DLD1 (cell line): ENCODE results near the gene STK16.
"Not testable (repeated sequence)": the region's sequence is repeated elsewhere in the genome, so short reads cannot be mapped to it uniquely, and the experiment has no call there.

ENCODE experiments used
- in situ Hi-C: cut with HindIII; loops from 2 replicates; pipeline ENCODE4 v1.10.0; 2017; ENCODE audit warnings: low sequenced_read_pairs

The STK16 gene

GRCh38 chr2:219286436-219287115, 41.3 kb downstream of the STK16 start:
- in situ Hi-C loops = no loop called here

DNA sequence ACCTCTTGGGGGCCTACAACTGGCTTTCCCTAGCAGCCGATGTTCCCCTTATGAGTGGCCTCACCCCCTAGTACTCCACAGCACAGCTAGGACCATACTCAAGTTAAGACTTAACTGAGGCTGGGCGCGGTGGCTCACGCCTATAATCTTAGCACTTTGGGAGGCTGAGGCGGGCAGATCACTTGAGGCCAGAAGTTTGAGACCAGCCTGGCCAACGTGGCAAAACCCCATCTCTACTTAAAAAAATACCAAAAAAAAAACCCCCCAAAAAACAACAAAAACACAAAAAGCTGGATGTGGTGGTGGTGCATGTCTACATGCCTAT, 41.8 kb downstream of the STK16 start:
- in situ Hi-C loops = not testable (repeated sequence)

- in situ Hi-C loops = no loop called here
Observed at GRCh38 chr2:219287580-219288265, 42.4 kb downstream of the STK16 start.

GRCh38 chr2:219289195-219289536, 43.9 kb downstream of the STK16 start:
- in situ Hi-C loops = no loop called here

- in situ Hi-C loops = no loop called here
Observed at GRCh38 chr2:219289537-219290361, 44.5 kb downstream of the STK16 start.

DNA sequence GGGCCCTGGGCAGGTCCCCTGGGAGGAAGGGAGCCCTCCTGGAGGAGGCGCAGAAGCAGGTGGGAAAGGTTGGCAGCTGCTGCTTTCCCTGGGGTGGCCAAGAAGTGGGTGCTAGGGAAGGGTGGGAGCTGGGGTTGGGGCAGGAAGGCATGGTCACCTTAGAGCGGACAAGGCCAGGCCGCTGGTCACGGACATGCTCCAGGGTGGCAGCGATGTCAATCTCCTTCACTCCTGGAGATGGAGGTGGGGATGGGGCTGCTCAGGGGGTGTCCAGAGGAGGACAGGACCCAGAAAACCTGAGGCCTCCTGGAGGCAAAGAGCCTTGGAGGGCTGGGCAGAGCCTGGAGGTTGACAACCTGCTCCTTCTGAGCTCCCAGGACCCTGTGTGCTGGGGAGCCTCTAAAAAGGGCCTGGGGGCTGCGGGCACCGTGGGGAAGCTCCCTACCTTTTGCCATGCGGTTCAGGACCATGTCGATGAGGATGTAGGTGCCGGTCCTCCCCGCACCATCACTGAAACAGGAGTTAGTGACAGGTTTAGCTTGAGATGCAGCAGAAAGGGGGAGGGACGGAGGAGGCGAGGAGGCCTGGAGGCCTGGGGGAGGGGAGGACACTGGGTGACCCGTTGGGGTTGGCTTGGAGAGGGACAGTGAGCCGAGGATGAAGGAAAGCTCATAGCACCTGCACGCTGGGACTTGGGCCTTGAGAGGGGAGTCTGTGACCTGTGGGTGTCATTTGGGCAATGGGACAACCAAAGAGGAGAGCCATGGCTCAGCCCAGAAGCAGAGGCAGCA, 45.3 kb downstream of the STK16 start:
- in situ Hi-C loops = no loop called here

DNA sequence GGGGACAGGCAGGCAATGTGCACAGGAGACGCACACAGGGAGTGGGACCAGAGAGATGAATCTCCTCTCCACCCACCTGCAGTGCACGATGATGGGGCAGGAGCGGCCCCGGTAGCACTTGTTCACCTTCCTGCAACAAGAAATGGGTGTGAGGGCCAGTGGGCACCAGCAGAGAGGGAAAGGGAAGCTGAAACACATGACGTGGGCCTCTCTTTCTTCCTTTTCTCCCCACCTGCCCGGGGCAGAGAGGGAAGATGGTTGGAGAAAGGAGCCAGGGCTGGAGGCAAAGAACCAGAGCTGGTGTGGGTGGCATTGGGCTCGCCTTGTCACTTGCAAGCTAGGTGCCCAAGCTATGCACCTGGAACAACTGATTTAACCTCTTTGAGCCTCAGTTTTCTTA, 46.1 kb downstream of the STK16 start:
- in situ Hi-C loops = no loop called here

DNA sequence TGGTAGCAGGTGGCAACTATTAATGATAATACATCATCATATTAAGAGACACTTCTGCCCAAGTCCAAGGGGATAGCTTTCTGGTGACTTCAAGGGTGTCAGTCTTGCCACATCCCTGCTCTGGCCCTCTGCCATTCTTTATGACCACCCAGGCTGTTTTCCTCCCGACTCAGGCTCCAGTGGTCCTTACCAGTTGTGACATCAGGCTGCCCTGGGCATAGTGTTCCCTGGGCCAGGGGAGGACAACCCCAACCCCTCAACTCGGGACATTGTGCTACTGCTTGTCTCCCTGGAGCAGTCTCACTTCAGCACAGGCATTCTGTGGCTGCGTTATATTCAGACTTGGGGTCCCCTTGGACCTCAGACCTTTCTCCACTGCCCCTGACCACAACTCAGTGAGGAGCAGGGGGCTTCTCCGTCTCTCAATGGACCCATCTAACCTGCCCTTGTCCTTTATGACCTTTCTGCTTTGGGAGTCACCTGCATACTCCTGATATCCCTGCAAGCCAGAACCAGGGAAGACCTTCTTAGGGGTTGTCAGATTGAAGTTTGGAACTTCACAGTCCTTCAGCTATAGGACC, 46.7 kb downstream of the STK16 start:
- in situ Hi-C loops = no loop called here

DNA sequence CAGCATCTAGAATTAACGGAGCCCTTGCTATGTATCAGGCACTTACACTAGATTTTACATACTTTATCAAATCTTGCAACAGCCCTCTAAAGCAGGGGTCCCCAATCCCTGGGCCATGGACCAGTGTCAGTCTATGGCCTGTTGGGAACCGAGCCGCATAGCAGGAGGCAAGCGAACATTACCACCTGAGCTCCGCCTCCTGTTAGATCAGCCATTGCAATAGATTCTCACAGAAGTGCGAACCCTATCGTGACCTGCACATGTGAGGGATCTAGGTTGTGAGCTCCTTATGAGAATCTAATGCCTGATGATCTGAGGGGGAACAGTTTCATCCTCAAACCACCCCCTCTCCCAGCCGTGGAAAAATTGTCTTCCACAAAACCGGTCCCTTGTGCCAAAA, 47.3 kb downstream of the STK16 start:
- in situ Hi-C loops = no loop called here

DNA sequence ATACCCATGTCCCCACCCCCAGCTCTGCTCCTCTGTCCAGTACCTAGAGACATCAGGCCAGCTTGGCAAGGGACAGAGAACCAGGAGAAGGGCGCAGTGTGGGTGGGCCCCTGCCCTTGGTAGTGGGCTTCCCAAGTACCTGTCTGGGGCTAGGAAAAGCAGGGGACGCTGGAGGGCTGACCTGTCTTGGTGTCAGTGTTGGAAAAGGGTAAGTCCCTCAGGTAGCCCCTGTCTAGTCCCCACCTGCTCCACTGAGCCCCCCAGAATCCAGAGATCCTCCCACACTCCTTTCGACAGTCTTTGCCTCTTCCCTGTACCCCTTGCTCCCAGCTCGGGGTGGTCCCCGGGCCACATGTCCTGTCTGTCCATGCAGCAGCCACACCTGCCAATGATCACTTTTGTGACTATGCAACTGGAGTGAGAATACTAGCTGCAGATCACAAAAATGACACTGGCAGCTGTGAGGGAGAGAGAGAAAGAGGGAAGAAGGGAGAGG, 48.5 kb downstream of the STK16 start:
- in situ Hi-C loops = no loop called here

GRCh38 chr2:219294356-219295351, 49.4 kb downstream of the STK16 start:
- in situ Hi-C loops = no loop called here

DNA sequence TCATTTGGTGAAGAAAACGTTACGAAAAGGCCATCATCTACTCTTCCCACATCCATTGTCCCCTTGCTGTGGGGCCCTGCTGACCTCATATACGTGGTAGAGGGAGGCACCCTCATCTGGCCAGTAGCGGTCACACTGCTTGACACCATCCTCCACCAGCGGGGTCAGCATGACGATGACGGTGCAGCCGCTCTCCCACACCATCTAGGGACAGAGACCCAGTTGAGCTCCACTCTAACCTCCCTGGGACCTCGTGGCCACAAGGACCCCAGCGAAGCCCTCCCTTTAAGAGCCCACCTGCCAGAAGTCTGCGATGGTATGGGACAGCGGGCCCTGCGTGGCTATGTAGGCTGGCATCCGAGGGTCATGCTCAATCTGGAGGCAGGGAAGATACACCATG, 50.9 kb downstream of the STK16 start:
- in situ Hi-C loops = no loop called here

- in situ Hi-C loops = no loop called here
Observed at GRCh38 chr2:219296631-219297391, 51.5 kb downstream of the STK16 start.

GRCh38 chr2:219297766-219298456, 52.6 kb downstream of the STK16 start:
- in situ Hi-C loops = no loop called here

GRCh38 chr2:219298759-219299371, 53.6 kb downstream of the STK16 start:
- in situ Hi-C loops = no loop called here

- in situ Hi-C loops = no loop called here
Observed at GRCh38 chr2:219299372-219299760, 54.1 kb downstream of the STK16 start.
